LHCN-M2 (cell line): ENCODE measurements around the gene SEMA7A. TPM values are rescaled to one million over a fixed set of nuclear protein-coding genes. Genes with fewer than 3 reads are reported as not detected.

Experiments
- DNase-seq: peaks from one replicate; pipeline ENCODE4 v3.0.0-alpha.2; 2012; ENCODE audit warnings: low read depth
- total RNA-seq: library from RNA; depleted of rRNA; stranded (reverse); fragments of >200 nt; gene quantifications from 2 replicates; pipeline ENCODE4 v1.2.3, GENCODE V29; 2014

The SEMA7A gene
- total RNA-seq, 1 experiment from 2014 or later: 131 TPM

DNA sequence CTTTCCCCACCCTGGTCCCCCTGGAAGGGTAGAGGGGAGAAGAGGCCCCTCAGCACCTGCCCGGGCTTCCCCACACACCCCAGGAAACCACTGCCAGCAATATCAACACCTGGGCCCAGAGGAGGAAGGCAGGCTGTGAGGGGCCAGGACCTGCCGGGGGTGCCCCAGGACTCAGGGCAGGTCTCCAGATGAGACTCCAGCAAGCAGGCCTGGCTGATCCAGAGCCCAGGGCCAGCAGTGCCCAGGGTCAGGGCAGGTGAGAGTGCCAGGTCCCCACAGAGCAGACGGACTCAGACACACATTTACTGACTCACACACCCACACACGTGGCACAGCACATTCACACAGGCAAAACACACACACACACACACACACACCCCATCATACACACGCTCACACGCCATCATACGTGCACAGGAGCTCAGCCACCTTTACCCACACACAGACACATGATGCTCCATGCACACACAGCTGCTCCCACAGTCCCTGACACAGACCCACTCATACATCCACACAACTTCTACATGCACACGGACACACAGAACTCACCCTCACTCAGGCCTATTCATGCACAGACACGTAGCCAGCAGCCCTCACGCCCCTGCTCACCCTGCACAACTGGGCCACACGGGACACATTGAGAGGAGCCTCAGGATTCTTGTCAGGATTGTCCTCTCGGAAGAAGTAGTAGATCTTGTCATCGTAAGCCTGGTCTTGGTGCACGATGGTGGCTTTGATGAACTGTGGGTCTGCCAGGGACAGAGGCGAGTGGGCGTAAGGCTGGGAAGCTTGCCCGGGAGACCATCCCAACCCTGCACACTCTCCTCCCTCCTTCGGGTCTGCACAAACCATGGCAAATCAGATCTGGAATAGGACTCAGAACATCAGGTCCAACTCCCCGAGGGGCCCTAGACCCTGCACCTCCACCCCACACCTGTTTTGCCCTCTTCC is 17.5 kb downstream of the SEMA7A start:
- no peak for DNase-seq

- peak; percentile 52 for DNase-seq
Observed at GRCh38 chr15:74414603-74415338, 19.0 kb downstream of the SEMA7A start.

DNA sequence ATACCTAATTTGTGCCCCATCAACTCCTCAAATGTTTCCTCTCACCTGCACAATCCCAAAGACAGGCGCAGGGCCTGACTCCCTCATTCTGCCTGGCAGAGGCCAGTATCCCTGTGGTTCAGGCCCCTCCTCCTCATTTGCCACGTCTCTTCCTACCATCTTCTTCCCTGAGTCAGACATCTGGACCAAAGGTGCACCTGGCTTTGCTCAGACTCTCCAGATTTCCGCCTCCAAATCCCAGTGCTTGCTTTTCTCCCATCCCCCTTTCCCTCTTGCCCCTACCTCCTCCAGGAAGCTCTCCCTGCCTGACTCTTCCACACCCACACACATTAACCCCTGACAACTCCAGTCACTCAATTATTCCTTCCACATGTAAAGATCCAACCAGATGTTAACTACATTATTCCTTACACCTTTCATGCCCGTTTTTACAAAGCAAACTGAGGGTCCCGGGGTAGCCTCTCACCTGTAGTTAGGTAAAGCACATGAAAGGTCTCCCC is 19.6 kb downstream of the SEMA7A start:
- DNase-seq: no peak

DNA sequence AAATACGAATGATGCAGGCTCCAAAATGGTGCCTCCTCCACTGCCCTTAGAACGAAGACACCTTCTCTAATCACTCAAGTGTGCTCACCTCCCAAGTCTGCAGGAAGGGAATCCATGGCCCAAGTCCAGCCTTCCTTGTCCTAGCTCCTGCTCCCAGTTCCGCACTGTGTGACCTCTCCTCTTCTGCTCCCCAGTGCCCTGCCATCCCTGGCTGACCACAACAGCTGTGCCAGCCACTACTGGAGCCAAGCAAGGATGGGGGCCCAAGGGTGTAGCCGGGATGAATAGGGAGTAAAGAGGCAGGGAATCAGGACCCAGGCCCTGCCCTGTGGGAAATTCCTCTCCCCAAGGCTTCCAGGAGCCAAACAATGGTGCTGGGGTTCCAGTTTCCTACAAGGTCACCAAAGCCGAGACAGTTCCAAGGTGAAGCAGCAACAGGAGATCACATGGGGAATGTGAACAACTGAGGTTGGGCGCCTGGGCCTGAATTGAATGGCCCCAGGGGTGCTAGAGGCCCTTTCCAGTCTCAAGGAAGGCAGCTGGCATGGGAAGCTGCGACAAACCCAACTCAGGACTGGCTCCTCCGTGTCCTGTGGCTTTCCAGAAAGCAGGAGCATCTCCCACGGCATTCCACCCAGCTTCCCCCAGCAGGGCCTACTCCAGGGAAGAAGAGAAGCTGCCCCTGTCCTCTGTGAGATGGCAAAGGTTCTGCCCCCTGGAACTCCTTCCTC is 20.2 kb downstream of the SEMA7A start:
- DNase-seq: peak; percentile 76

GRCh38 chr15:74412159-74412558 is 21.6 kb downstream of the SEMA7A start:
- no peak for DNase-seq

- no peak for DNase-seq
Observed at GRCh38 chr15:74411686-74412085, 22.1 kb downstream of the SEMA7A start.

DNA sequence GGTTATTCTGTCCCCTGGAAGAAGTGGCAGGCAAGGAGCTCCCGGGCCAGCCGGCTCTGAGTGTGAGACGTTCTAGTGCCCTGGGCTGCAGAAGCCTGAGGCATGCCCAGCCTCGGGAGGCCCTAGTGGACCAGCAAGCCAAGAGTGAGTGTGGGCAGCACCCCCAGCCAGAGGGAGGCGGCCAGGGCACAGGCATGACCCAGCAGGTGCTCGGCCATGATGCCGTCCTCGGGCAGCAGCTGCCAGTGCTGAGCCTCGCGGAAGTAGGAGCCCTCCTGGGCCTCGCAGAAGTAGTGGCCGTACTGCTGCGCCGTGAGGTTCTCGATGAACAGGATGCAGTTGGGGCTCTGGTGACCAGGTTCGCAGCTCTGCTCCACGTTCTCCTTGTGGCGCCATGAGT is 23.3 kb downstream of the SEMA7A start:
- no peak for DNase-seq

GRCh38 chr15:74409225-74409624 is 24.5 kb downstream of the SEMA7A start:
- DNase-seq: no peak

- DNase-seq: no peak
Observed at GRCh38 chr15:74408815-74409214, 24.9 kb downstream of the SEMA7A start.

- no peak for DNase-seq
Observed at GRCh38 chr15:74408385-74408784, 25.4 kb downstream of the SEMA7A start.

GRCh38 chr15:74406992-74407705 is 26.6 kb downstream of the SEMA7A start:
- DNase-seq: peak; percentile 96

- DNase-seq: no peak
Observed at GRCh38 chr15:74406517-74406916, 27.2 kb downstream of the SEMA7A start.

- DNase-seq: no peak
Observed at GRCh38 chr15:74405823-74406222, 27.9 kb downstream of the SEMA7A start.

GRCh38 chr15:74403991-74404563 is 29.7 kb downstream of the SEMA7A start:
- no peak for DNase-seq

DNA sequence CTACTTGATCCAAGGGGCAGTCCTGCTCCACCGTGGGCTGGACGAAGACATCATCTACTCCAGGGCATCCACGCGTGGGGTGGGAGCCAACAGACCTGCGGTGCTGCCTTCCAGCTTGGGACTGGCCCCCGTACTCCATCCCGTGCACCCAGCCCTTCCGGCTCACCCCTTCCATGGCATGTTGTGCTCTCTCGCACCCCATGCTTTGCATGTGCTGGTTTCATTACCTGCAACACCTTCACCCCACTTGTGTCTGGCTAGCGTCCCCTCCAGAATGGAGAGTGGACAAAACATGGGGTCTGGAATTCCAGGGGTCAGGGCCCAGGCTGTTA is 30.2 kb downstream of the SEMA7A start:
- no peak for DNase-seq

DNA sequence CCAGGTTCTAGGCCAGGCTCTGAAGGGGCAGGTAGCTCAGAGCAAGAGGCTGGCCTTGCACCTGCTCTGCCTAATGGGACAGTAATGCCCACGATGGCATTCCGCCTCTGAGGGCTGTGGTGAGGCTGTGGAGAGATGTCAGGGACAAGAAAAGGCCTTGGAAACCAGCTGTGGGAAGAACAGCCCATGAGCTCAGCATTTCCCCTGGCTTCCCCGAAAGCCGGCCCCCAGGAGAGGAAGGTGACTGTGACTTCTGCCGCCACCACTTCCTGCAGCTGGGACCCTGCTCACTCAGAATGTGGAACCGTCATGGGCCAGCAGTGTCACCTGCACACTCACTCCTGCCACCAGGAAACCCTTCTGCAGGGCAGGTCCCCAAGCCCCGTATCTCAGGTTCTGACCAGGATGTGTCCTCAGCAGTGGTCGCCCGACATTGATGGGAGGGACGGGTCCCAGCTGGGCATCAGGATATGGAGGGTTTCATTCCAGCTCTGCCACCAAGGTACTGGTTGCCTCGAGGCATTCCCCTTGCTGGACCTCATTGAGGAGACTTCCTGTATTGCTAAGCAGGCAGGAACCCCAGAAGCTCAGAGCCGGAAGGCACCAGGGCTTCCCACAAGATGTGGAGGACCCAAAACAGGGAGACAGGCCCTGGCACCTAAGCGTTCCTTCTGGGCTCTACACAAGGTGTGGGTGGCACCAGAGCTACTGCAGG is 30.7 kb downstream of the SEMA7A start:
- no peak for DNase-seq

DNA sequence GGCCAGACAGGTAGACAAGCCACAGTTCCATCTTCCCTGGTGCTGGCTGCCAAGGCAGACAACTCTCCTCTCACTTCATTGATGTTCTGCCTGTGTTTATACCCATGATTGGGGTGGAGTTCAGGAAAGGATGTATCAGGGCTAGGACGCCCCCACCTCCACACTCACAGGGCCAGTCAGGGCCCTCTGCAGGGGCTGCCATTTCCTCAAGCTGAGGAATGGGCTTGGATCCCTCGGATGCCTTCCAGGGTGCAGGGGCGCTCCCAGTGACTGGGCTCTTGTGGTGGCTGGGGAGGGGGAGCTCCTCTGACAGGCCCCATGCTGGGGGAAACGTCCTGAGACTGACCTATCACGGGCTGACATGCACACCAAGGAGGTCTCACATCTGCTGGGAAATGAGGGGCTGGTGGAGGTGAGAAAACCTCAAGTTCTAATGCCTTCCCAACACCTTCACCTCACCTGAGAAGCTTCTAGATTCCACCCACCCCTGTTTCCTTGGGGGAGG is 31.4 kb downstream of the SEMA7A start:
- DNase-seq: no peak

DNA sequence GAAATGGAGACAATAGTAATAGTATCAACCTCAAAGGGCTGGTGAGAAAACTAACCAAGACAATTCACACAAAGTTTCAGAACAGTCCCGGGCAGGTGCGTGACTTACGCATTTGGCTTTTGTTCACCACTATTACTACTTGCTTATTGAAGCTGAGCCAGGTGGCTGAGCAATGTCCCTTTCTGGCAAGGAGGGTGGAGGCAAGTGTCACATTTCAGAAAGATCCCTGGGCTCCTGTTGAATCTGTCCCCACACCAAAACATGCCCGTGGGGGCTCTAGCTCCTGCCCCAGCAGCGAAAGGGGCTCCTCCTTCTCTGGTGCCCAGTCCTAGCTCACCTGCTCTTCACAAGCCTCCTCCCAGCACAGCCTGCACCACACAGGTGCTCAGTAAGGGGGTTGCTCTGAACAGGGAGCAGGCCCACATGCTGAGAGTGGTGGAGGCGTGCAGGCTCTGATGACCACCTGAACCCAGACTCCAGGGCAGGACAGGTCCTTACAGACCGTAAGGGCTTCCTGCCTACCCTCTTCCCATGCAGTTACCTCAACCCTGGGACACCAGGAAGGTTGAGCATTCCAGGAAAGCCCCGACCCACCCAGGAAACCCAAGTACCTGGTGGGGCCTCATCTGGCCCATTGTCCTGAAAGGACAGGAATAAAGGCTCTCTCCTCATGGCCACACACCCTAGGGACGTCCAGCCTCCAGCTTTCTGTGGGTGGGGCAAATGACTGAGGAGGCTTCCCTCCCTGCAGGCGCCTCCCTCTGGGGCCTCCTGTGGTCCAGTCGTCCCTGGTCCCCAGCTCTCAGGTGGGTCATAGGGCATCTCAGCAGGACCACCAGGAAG is 32.6 kb downstream of the SEMA7A start:
- DNase-seq: no peak

DNA sequence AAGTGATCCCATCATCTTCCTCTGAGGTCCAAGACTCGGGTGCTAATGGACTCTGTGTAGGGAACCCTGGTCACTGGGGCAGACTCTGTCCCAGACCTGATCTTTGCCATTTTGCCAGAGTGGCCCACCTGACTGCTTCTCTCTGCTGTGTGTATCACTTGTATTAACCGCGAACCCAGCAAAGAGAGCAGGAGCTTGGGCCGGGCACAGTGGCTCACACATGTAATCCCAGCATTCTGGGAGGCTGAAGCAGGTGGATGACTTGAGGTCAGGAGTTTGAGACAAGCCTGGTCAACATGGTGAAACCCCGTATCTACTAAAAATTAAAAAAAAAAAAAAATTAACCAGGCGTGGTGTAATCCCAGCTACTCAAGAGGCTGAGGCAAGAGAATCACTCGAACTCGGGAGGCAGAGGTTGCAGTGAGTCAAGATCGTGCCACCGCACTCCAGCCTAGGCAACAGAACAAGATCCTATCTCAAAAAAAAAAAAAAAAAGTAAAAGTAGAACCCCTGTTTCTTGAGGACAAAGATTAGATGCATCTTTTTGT is 33.4 kb downstream of the SEMA7A start:
- DNase-seq: no peak
